ENCODE data around the gene RNU7-1.
A peak's percentile ranks its signal among the peaks of the same experiment; 100 is the strongest.

Gene RNU7-1

GRCh38 chr12:6950401-6950801 is 6.8 kb downstream of the RNU7-1 start:
- H3K9me3 ChIP-seq (ENCODE audit: control insufficient read depth, low read length): no peaks in the 10 kb centered on the region
- WGBS, 2 experiments (ENCODE audit: insufficient coverage in 2 of 2): 87 to 100% methylated on average over 1 of the region's 1 CpG
- no peaks in the 10 kb centered on the region for H3K36me3 ChIP-seq (ENCODE audit: control insufficient read depth, insufficient read depth, low read length)
- H3K4me3 ChIP-seq (ENCODE audit: extremely low read depth, insufficient read depth, low read length, poor library complexity, severe bottlenecking): no peak overlapping the region
- H3K4me1 ChIP-seq (ENCODE audit: control insufficient read depth, insufficient read depth, low read length, poor library complexity, severe bottlenecking): peaks cover 50% of the 10 kb centered on the region
- H3K27ac ChIP-seq (ENCODE audit: low read depth, low read length, severe bottlenecking): no peak overlapping the region

- Histone ChIP-seq H3K9me3 (ENCODE audit: control insufficient read depth, low read length) (no peaks in the 10 kb centered on the region), H3K4me1 (ENCODE audit: control insufficient read depth, insufficient read depth, low read length, poor library complexity, severe bottlenecking) (peaks cover 44% of the 10 kb centered on the region), H3K4me3 (ENCODE audit: extremely low read depth, insufficient read depth, low read length, poor library complexity, severe bottlenecking) (no peak within 1 kb of the TSS), H3K27ac (ENCODE audit: low read depth, low read length, severe bottlenecking) (no peak within 1 kb of the TSS), H3K36me3 (ENCODE audit: control insufficient read depth, insufficient read depth, low read length) (no peaks in the 10 kb centered on the region)
- WGBS, 2 experiments (ENCODE audit: insufficient coverage in 2 of 2): 88 to 94% methylated on average over 22 to 25 of the region's 25 CpGs
These were observed 7.4 kb downstream of the RNU7-1 start, which contains the start of gene PTPN6 for GRCh38 chr12:6950811-6951540. Gene PTPN6, plus strand, starts transcription at chr12:6951356. Its CDS starts 157 bp downstream, at chr12:6951513.

GRCh38 chr12:6951551-6952120 is 8.0 kb downstream of the RNU7-1 start:
- H3K4me3 ChIP-seq (ENCODE audit: extremely low read depth, insufficient read depth, low read length, poor library complexity, severe bottlenecking): no peak overlapping the region
- no peaks in the 10 kb centered on the region for H3K36me3 ChIP-seq (ENCODE audit: control insufficient read depth, insufficient read depth, low read length)
- 96% methylated on average over 18 to 19 of the region's 20 CpGs for WGBS, 2 experiments (ENCODE audit: insufficient coverage in 2 of 2)

GRCh38 chr12:6952121-6952862 is 8.7 kb downstream of the RNU7-1 start:
- Histone ChIP-seq H3K36me3 (ENCODE audit: control insufficient read depth, insufficient read depth, low read length) (no peaks in the 10 kb centered on the region), H3K9me3 (ENCODE audit: control insufficient read depth, low read length) (no peaks in the 10 kb centered on the region), H3K27ac (ENCODE audit: low read depth, low read length, severe bottlenecking) (peak overlapping the region; percentile 53), H3K4me1 (ENCODE audit: control insufficient read depth, insufficient read depth, low read length, poor library complexity, severe bottlenecking) (peaks cover 36% of the 10 kb centered on the region), H3K4me3 (ENCODE audit: extremely low read depth, insufficient read depth, low read length, poor library complexity, severe bottlenecking) (no peak overlapping the region)
- 93 to 96% methylated on average over 18 to 20 of the region's 22 CpGs for WGBS, 2 experiments (ENCODE audit: insufficient coverage in 2 of 2)

More at GRCh38 chr12:6951551-6952120, 8.0 kb downstream of the RNU7-1 start:
- Histone ChIP-seq H3K4me1 (ENCODE audit: control insufficient read depth, insufficient read depth, low read length, poor library complexity, severe bottlenecking) (peaks cover 38% of the 10 kb centered on the region), H3K9me3 (ENCODE audit: control insufficient read depth, low read length) (no peaks in the 10 kb centered on the region), H3K27ac (ENCODE audit: low read depth, low read length, severe bottlenecking) (no peak overlapping the region)

- Histone ChIP-seq H3K9me3 (ENCODE audit: control insufficient read depth, low read length) (no peaks in the 10 kb centered on the region), H3K27ac (ENCODE audit: low read depth, low read length, severe bottlenecking) (peak overlapping the region; percentile 53), H3K4me3 (ENCODE audit: extremely low read depth, insufficient read depth, low read length, poor library complexity, severe bottlenecking) (no peak overlapping the region), H3K36me3 (ENCODE audit: control insufficient read depth, insufficient read depth, low read length) (no peaks in the 10 kb centered on the region), H3K4me1 (ENCODE audit: control insufficient read depth, insufficient read depth, low read length, poor library complexity, severe bottlenecking) (peaks cover 36% of the 10 kb centered on the region)
- WGBS, 2 experiments (ENCODE audit: insufficient coverage in 2 of 2): 93 to 97% methylated on average over 11 to 13 of the region's 15 CpGs
These were observed 9.3 kb downstream of the RNU7-1 start for GRCh38 chr12:6952863-6953441.

DNA sequence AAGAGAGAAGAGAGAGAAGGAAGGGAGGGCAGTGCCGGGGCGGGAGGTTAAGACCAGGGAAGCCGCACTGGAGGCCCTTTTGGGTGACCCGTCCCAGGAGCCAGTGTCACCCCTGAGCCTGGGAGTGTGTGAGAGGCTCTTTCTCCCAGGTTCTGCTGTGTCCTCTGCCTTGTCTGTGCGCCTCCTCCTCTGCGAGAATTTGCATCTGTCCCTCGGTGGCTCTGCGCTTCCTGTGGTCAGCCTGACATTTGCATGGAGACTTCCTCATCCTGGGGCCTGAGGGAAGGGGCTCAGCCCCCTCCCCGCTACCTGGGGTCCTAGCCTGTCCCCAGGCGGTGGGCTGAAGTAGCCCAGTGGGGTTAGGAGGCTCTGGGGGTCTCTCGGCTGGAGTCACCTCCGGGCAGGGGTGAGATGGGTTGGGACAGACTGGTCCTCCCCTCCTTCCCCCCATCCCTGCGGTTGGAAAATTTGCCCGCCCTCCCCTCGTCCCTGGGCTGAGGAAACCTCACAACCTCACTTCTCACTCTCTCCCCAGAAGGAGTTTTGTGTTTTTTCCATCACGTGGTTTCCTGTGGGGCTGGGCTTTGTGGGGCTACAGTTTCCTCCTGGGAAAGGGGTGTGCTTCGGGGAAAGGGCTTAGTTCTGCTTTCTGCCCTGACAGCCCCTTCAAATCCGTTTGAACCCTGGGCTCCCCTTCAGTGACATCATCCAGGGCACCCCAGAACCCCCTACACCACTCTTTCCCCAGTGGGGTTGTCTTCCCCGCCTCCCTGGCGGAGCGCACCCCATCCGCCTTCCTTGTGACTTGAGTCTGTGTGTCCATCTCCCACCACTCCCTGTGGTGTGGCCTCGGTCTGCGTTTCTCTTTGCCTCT is 10.1 kb downstream of the RNU7-1 start:
- Histone ChIP-seq H3K27ac (ENCODE audit: low read depth, low read length, severe bottlenecking) (peak overlapping the region; percentile 53), H3K9me3 (ENCODE audit: control insufficient read depth, low read length) (no peaks in the 10 kb centered on the region), H3K36me3 (ENCODE audit: control insufficient read depth, insufficient read depth, low read length) (no peaks in the 10 kb centered on the region), H3K4me1 (ENCODE audit: control insufficient read depth, insufficient read depth, low read length, poor library complexity, severe bottlenecking) (peaks cover 42% of the 10 kb centered on the region), H3K4me3 (ENCODE audit: extremely low read depth, insufficient read depth, low read length, poor library complexity, severe bottlenecking) (no peak overlapping the region)
- 80 to 88% methylated on average over 13 to 16 of the region's 24 CpGs for WGBS, 2 experiments (ENCODE audit: insufficient coverage in 2 of 2)

- H3K4me3 ChIP-seq (ENCODE audit: extremely low read depth, insufficient read depth, low read length, poor library complexity, severe bottlenecking): no peak overlapping the region
- H3K4me1 ChIP-seq (ENCODE audit: control insufficient read depth, insufficient read depth, low read length, poor library complexity, severe bottlenecking): peaks cover 50% of the 10 kb centered on the region
- H3K9me3 ChIP-seq (ENCODE audit: control insufficient read depth, low read length): no peaks in the 10 kb centered on the region
- no peaks in the 10 kb centered on the region for H3K36me3 ChIP-seq (ENCODE audit: control insufficient read depth, insufficient read depth, low read length)
- H3K27ac ChIP-seq (ENCODE audit: low read depth, low read length, severe bottlenecking): no peak overlapping the region
- WGBS, 2 experiments (ENCODE audit: insufficient coverage in 2 of 2): 90 to 96% methylated on average over 17 to 21 of the region's 21 CpGs
These were observed 10.9 kb downstream of the RNU7-1 start for GRCh38 chr12:6954316-6955107.

GRCh38 chr12:6955108-6956020 is 11.7 kb downstream of the RNU7-1 start:
- Histone ChIP-seq H3K4me3 (ENCODE audit: extremely low read depth, insufficient read depth, low read length, poor library complexity, severe bottlenecking) (no peak overlapping the region), H3K36me3 (ENCODE audit: control insufficient read depth, insufficient read depth, low read length) (no peaks in the 10 kb centered on the region), H3K9me3 (ENCODE audit: control insufficient read depth, low read length) (no peaks in the 10 kb centered on the region), H3K27ac (ENCODE audit: low read depth, low read length, severe bottlenecking) (no peak overlapping the region), H3K4me1 (ENCODE audit: control insufficient read depth, insufficient read depth, low read length, poor library complexity, severe bottlenecking) (peaks cover 52% of the 10 kb centered on the region)
- WGBS, 2 experiments (ENCODE audit: insufficient coverage in 2 of 2): 94 to 97% methylated on average over 19 of the region's 22 CpGs

Measured in mesodermal cell (in vitro differentiated cells).